ENCODE results near the gene TEX264.

The TEX264 gene

DNA sequence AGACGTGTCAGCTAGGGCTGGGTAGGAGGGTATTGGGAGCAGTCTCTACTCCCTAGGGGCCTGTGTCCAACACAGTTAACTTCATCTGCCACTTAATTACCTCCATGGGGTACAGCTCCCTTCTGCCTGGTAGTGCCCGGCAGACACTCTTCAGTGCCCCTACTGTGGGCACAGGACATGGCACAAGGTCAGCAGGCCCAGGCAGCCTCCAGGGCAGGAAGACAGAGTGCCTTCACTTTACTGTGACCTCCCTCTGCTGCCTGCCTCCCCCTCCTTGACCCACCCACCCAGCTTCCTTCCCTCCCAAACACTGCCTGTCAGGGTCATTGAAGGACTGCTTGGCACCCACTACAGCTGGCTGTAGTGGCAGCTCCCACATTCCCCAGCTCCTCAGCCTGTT is 29.4 kb downstream of the TEX264 start:
- DNase-seq: no peak

DNA sequence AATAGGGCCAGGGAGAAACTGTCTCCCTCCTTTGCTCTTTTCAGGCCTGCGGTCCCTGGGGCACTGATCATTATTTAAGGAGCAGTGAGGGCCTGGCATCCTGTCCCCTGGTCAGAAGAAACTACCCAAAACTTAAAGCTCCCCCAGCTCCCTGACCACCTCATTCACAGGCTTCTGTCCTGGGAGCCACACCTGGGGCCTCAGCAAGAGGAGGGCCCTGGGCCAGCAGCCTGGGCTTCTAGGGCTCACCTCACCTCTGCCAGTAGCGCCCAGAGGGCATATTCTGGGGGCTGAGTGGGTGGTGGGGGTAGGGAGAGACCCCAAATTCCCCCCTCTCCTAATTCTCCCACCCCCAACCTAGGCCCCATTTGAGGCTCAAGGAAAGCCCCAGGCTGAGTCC is 31.1 kb downstream of the TEX264 start:
- DNase-seq: no peak

DNA sequence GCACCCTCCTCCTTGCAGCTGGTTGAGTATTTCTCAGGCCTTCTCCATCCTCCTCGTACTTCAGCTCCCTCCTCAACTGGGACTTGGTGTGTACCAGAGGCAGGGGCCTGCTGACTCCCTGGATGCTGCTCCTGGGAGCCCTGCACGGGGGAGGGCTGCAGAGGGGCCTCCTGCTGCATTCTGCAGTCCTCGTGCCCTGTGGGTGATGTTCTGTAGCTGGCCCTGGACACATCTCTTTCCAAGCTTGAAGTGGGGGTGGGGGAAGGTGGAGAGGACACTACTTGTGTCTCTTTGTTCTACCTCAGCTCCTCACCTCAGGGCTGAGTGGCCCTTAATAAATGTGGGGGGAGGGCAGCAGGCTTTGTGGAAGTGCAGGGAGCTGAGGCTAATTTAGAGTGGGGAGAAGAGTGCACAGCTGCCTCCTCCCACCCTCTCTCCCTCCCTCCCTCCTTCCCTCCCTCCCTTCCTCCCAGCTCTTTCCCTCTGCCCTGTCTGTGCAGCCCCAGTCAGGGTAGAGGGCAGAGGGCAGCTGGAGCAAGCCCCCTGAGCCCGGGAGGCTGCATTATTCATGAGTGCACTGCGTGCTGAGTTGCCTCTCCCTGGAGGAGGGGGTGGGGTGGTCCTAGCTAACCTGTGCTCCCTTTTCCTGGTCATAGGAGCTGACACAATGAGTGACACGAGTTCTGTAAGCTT is 32.2 kb downstream of the TEX264 start:
- no peak for DNase-seq

DNA sequence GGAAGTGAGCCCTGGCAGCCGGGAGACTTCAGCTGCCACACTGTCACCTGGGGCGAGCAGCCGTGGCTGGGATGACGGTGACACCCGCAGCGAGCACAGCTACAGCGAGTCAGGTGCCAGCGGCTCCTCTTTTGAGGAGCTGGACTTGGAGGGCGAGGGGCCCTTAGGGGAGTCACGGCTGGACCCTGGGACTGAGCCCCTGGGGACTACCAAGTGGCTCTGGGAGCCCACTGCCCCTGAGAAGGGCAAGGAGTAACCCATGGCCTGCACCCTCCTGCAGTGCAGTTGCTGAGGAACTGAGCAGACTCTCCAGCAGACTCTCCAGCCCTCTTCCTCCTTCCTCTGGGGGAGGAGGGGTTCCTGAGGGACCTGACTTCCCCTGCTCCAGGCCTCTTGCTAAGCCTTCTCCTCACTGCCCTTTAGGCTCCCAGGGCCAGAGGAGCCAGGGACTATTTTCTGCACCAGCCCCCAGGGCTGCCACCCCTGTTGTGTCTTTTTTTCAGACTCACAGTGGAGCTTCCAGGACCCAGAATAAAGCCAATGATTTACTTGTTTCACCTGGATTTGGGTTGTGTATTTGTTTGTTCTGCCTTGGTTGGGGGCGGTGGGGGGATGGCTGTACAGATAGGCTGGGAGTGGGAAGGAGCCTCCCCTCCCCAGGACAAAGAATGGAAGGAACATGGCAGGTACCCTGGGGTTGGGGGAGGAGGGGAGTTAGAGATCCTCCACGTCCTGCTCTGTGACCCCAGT is 32.9 kb downstream of the TEX264 start:
- no peak for DNase-seq

DNA sequence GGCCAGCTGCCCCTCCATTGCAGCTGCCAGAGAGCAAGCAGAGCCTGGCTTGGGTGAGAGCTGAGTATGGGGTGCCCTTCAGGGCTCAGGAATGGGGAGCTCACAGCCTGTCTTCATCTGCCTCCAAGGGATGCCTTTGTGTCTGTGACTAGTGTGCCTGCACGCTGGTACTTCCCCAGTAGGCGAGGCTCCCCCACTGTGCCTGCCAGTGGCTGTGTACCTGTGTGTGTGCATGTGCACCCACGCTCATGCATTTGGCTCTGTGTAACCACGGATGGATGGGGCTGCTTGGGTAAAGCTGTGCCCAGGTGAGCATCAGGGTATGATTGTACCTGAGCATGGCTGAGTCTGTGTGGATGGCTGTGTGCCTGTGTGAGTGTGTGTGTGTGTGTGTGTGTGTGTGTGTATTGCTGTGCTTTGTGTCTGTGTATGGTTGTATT is 33.5 kb downstream of the TEX264 start:
- DNase-seq: no peak

DNA sequence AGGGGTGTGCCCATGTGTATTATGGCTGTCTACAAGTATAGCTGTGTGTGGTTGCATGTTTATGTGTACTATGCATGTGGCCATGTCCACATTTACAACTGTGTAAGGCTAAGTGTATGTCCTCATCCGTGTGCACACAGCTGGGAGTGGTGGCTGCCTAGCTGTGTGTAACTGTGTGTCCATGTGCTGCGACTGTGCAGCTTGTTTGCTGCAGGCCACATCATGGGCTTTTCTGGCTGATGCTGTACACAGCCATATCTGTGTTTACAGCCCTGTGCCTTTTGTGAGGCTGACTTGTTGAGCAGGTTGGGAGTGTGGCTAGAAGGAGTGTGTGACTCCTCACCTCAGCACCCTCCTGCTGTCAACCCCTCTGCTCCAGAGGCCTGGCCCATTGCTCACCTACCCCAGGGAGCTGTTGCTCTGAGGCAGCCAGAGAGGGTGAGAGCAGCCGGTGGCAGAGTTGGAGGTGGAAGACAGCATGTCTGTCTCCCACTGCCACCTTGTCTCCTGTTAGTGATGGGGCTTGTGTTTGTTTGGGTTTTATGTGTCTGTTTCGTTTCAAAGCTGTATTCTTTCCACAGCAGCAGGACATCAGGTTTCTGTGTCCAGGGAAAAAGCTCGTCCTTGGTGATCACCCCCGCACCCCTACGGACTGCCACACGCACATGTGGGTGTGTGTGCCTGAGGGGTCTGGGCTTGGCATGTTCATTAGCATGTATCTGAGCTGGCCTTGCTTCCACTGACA is 34.4 kb downstream of the TEX264 start:
- no peak for DNase-seq

DNA sequence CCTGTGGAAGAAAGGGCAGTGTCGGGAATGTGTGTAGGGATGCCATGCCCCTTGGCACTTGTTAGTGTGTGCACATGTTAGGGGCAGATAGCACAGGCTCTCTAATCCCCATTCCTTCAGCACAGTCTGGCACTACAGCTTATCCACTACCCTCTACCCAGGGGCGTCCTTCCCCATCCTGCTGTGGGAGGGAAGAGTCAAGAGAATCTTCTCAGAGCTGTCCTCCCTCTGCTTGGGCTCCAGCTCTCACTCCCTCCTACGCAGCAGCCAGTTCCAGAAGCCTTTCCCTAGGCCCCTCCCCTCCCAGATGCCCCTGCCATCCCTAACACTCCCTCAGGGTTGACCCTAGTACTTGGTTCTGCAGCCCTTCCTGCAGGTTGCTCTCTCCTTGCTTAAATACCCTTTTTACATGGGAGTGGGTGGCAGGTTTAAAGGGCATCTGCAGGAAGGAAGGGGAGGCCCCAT is 35.0 kb downstream of the TEX264 start:
- no peak for DNase-seq

DNA sequence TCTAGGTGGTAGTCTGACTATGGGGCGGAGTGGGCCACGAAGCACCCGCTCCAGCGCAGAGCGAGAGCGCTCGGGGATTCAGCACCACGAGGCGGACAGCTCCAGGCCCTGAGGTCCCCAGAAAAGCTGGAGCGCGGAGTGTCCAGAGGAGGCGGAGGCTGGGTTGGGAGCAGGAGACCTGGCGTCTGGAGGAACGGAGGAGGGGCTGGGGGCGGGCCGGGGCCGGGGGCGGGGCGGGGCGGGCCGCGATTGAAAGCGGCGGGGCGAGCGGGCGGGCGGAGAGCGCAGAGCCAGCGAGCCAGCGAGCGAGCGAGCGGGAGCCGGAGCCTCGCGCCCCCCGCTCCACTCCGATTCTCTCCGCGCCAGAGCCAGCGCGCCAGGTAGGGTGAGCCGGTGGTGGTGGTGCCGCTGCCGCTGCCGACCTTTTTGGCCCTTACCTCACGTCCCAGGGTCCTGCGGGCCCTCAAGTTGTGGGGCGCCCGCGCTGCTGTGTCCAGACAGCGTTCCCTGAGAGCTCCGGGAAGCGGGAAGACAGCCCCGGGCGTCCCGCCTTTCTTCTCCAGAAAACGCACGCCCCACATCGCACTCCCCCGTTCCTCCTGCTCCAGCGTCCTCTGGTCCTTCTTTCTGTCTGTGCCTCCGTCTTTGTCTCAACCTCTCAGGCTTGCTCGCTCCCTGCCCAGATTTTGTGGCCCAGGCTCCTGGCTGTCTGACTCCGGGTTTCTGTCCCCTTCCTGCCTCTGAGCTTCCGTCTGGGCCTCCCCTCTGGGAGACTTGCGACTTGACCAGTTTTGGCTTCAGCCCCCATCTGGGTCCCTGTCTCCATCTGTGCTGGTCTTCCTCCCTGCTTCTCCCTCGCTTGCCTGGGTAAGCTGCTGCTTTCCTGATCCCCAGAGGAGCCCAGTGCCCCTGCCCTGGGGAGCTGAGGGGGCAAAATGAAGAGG is 36.0 kb downstream of the TEX264 start, which contains the start of gene GRM2:
TSS of gene GRM2 (plus strand) at position 281 of the 944 bp plus-strand sequence. CDS start 1,916 bp downstream, outside the sequence.
- peak; percentile 54 for DNase-seq

DNA sequence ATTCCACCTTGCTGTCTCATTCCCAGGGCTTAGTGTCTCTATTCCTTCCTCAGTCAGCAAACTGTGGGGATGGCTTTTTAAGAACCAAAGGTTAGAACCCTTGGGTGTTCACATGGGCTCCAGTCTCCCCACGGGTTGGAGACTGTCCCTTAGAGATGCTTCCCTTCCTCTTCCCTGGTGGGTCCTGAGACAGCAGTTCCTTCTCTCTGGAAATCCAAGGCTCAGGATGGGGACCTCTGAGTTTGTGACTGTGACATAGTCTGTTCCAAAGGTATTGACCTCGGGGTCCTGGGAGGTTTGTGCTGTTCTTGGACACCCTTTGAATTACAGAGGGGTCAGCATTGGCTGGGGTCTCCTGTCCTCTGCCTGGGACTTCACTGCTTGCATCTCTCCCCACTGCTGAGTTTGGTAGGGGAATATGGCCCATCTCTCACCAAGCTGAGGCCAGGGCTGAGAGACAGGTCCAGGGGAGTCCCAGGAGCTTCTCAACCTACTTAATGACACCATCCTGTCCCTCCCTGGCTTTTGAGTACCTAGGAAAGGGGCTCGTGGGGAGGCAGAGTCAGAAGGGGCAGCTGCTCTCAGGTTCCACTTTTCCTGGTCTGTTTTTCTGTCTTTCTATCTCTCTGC is 37.3 kb downstream of the TEX264 start:
- DNase-seq: no peak

DNA sequence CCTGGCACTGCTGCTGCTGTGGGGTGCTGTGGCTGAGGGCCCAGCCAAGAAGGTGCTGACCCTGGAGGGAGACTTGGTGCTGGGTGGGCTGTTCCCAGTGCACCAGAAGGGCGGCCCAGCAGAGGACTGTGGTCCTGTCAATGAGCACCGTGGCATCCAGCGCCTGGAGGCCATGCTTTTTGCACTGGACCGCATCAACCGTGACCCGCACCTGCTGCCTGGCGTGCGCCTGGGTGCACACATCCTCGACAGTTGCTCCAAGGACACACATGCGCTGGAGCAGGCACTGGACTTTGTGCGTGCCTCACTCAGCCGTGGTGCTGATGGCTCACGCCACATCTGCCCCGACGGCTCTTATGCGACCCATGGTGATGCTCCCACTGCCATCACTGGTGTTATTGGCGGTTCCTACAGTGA is 38.0 kb downstream of the TEX264 start:
- no peak for DNase-seq

DNA sequence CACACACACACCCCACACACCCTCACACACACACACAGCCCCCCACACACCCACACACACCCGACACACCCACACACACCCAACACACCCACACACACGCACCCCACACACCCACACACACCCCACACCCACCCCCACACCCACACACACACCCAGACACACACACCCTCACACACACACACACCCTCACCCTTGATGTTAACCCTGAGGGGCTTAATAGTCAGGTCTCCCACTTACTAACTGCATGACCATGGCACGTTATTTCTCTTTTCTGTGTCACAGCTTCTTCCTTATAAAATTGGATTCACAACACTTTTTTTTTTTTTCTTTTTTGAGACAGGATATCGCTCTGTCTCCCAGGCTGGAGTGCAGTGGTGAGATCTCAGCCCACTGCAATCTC is 38.6 kb downstream of the TEX264 start:
- no peak for DNase-seq

DNA sequence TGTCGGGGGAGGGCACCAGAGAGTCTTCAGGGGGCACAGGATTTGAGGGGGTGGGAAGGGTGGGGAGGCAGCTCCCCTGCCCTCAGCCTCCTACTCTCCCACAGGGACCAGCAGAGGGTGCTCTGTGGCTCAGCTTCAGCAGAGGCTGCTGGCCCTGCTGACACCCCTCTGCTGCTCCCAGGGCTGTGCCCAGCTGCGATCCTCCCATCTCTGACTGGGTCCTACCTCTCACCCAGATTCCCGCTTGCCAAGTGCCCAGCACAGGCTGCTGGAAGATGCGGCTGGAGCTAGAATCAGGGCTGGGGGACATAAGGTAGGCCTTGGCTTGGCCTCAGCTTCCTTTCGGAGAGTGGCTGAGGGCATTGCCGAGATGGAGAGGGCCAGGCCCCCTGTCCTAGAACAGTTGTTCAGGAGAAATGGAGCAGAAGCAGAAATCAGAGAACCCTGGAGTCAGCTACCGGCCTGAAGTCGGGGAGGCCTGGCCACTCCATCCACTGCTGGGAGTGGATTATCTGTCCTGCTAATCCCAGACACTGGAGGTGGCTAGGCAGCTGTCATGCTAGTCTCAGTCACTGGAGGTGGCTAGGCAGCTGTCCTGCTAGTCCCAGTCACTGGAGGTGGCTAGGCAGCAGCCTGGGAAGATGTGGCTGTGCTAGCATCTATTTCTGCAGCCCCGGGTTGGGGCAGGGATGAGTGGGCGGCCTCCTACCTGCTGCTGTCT is 39.7 kb downstream of the TEX264 start:
- DNase-seq: no peak

DNA sequence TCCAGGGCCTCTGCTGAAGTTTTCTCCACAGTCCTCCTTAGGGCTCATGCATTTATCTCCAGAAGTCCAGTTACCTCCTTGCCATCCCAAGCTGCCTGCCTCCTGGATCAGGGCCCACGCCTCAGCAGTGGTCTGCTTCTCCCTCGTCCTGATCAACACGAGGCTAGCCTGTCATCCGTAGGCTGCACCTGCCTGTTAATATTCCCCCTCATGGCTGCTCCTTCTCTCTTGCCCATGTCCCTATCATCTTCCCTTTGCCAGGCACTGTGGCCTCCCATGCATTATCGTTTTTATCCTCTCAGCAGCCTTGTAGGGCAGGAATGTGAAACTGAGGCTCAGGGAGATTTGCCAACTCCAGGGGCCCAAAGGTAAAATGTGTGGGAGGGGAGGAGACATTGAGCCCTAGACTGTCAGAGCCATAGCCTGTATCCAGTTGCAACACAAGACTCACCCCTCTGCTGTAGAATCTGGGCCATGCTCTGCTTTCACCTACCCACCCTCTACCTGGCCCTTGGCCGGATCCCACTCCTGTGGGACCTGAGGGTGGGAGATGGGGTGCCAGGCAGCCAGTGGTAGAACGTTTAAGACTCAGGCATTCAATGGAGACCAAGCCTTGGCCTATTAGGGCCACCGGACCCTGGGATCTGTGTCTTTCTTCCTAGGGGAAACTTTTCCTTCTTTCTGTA is 40.4 kb downstream of the TEX264 start:
- no peak for DNase-seq

DNA sequence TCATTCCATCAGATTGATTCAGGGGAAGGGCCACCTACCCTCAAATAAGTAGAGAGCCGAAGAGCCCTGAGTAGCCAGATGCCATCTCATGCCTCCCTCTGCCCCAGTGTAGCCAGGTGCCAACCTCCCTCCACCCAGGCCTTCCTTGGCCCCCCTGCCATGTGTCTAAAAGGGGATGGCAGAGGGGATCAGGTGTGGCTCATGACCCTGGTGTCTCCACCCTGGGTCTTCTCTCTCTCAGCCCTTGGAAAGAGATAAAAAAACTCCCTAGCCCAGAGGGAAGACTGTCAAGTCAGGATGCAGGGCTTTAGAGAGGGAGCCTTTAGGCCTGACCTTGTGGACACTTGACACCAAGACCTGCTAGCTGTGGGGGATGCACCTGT is 41.0 kb downstream of the TEX264 start:
- no peak for DNase-seq

DNA sequence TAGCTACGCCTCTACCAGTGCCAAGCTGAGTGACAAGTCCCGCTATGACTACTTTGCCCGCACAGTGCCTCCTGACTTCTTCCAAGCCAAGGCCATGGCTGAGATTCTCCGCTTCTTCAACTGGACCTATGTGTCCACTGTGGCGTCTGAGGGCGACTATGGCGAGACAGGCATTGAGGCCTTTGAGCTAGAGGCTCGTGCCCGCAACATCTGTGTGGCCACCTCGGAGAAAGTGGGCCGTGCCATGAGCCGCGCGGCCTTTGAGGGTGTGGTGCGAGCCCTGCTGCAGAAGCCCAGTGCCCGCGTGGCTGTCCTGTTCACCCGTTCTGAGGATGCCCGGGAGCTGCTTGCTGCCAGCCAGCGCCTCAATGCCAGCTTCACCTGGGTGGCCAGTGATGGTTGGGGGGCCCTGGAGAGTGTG is 41.5 kb downstream of the TEX264 start:
- DNase-seq: no peak

DNA sequence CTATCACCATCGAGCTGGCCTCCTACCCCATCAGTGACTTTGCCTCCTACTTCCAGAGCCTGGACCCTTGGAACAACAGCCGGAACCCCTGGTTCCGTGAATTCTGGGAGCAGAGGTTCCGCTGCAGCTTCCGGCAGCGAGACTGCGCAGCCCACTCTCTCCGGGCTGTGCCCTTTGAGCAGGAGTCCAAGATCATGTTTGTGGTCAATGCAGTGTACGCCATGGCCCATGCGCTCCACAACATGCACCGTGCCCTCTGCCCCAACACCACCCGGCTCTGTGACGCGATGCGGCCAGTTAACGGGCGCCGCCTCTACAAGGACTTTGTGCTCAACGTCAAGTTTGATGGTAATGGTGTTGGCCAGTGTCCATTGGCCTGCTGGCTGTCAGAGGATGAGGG is 41.9 kb downstream of the TEX264 start:
- DNase-seq: no peak

DNA sequence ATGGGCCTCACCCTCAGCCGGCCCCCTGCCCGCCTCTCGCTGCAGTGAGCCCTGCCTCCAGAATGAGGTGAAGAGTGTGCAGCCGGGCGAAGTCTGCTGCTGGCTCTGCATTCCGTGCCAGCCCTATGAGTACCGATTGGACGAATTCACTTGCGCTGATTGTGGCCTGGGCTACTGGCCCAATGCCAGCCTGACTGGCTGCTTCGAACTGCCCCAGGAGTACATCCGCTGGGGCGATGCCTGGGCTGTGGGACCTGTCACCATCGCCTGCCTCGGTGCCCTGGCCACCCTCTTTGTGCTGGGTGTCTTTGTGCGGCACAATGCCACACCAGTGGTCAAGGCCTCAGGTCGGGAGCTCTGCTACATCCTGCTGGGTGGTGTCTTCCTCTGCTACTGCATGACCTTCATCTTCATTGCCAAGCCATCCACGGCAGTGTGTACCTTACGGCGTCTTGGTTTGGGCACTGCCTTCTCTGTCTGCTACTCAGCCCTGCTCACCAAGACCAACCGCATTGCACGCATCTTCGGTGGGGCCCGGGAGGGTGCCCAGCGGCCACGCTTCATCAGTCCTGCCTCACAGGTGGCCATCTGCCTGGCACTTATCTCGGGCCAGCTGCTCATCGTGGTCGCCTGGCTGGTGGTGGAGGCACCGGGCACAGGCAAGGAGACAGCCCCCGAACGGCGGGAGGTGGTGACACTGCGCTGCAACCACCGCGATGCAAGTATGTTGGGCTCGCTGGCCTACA is 44.4 kb downstream of the TEX264 start:
- DNase-seq: no peak

DNA sequence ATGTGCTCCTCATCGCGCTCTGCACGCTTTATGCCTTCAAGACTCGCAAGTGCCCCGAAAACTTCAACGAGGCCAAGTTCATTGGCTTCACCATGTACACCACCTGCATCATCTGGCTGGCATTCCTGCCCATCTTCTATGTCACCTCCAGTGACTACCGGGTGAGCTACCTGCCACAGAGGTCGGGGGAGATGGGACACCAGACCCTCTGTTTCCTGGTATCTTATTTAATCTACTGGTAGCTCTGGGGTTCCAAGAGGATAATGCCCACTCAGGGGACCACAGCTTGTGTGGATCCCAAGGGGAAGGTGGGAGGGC is 44.9 kb downstream of the TEX264 start:
- no peak for DNase-seq

DNA sequence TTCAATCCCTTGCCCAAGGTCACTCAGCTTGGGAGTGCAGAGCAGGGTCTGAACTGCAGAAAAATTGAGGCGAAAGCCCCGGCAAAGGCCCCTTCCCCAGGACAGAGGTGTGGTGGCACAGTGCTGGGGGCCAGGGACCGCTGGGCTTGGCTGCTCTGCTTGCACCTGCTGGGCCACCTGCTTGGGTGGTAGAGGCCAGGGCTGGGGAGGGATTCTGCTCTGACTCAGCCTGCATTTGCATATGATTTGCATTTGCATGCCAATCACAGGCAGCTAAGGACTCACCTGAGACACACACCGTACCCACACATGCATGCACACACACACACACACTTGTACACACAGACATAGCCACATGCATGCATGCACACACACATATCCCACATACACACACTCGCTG is 45.8 kb downstream of the TEX264 start:
- no peak for DNase-seq

DNA sequence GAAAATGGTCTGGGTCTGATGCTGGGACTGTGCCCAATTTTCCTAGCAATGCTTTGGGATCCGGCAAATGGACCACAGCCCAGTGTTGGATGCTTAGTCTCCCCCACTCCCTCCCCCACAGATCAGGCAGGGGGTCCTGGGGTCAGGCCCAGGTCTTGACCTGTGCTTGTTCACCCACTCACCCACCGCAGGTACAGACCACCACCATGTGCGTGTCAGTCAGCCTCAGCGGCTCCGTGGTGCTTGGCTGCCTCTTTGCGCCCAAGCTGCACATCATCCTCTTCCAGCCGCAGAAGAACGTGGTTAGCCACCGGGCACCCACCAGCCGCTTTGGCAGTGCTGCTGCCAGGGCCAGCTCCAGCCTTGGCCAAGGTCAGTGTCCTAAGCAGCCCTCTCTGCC is 46.4 kb downstream of the TEX264 start:
- DNase-seq: no peak
